Endothelial cell of umbilical vein (primary cell): ENCODE results near the gene MAGEA9B.

Experiments
- EZH2 ChIP-seq: IDR thresholded peaks from 2 replicates; pipeline ENCODE4 v1.6.1; 2012; ENCODE audit warnings: borderline replicate concordance, low read depth, mild to moderate bottlenecking, moderate library complexity, low read length, inconsistent platforms; ENCODE audit not compliant: severe bottlenecking
- JUN ChIP-seq: IDR thresholded peaks from 2 replicates; pipeline ENCODE4 v1.6.1; 2011; ENCODE audit warnings: borderline replicate concordance, low read depth; ENCODE audit not compliant: insufficient read length, insufficient read depth
- POLR2A ChIP-seq: IDR thresholded peaks from 2 replicates; pipeline ENCODE4 v1.6.1; 2012; ENCODE audit warnings: low read depth, mild to moderate bottlenecking, control low read depth, low read length
- TF ChIP-seq, protein P1 (sequence below), 2 donors: IDR thresholded peaks; 1 replicate in 1 of 2; 2 replicates in 1 of 2; pipeline ENCODE4 v1.5.1; 2011; ENCODE audit warnings: low read length in 2 of 2, mild to moderate bottlenecking in 2 of 2, moderate library complexity in 2 of 2, control low read depth in 1 of 2, inconsistent platforms in 1 of 2, low read depth in 1 of 2; ENCODE audit not compliant: insufficient read depth in 1 of 2; ENCODE audit errors: extremely low read depth in 1 of 2

- TF ChIP-seq JUN (no peak), EZH2 (no peak), POLR2A (no peak)
- TF ChIP-seq, protein P1, sequence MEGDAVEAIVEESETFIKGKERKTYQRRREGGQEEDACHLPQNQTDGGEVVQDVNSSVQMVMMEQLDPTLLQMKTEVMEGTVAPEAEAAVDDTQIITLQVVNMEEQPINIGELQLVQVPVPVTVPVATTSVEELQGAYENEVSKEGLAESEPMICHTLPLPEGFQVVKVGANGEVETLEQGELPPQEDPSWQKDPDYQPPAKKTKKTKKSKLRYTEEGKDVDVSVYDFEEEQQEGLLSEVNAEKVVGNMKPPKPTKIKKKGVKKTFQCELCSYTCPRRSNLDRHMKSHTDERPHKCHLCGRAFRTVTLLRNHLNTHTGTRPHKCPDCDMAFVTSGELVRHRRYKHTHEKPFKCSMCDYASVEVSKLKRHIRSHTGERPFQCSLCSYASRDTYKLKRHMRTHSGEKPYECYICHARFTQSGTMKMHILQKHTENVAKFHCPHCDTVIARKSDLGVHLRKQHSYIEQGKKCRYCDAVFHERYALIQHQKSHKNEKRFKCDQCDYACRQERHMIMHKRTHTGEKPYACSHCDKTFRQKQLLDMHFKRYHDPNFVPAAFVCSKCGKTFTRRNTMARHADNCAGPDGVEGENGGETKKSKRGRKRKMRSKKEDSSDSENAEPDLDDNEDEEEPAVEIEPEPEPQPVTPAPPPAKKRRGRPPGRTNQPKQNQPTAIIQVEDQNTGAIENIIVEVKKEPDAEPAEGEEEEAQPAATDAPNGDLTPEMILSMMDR (IDR thresholded peaks at IDR 0.05; ENCODE audit: extremely low read depth in 1 of 2, insufficient read depth in 1 of 2, low read depth in 1 of 2, low read length in 2 of 2): no peak
Measured at GRCh38 chrX:149563359-149563758, 23.9 kb downstream of the MAGEA9B start.
